CD4-positive, alpha-beta T cell (primary cell): ENCODE results near the gene OLFML3. TPM values are rescaled to one million over a fixed set of nuclear protein-coding genes. Genes with fewer than 3 reads are reported as not detected.
A peak's percentile ranks its signal among the peaks of the same experiment; 100 is the strongest.

Experiments
- ATAC-seq: fragments of 200-7000 bp; cut with Tn5 transposase; one replicate; pipeline ENCODE4 v1.10.0; 2022; ENCODE audit warnings: mild to moderate bottlenecking; ENCODE audit not compliant: poor library complexity
- CTCF ChIA-PET: fragments of 350-600 bp; sonication (Branson Sonifier 250); formaldehyde crosslinking; loops from one replicate; lab custom pipeline; 2021; ENCODE audit warnings: antibody characterized with exemption, inconsistent platforms; lab: Charles Lee
- POLR2A ChIA-PET: fragments of 350-600 bp; sonication (Branson Sonifier 250); formaldehyde crosslinking; loops from one replicate; lab custom pipeline; 2021; ENCODE audit warnings: antibody characterized with exemption, inconsistent platforms; lab: Charles Lee
- DNase-seq, 14 experiments: peaks; one replicate each; pipeline ENCODE4 v3.0.0-alpha.2; 2013 to 2020; ENCODE audit warnings: mixed read lengths in 2 of 14
- H3K27ac ChIP-seq, 2 donors: one replicate each; pipeline versions ENCODE4 v1.5.1 to v1.7.0; 2013; ENCODE audit warnings: low read length in 2 of 2, low read depth in 1 of 2, mild to moderate bottlenecking in 1 of 2
- H3K27me3 ChIP-seq, 2 experiments: 1 replicate in 1 of 2; 2 replicates in 1 of 2; pipeline versions ENCODE4 v1.6.1 to v1.7.0; 2013; ENCODE audit warnings: low read length in 2 of 2, control low read depth in 1 of 2, mild to moderate bottlenecking in 1 of 2, moderate library complexity in 1 of 2; ENCODE audit not compliant: insufficient read depth in 2 of 2, control insufficient read depth in 1 of 2
- H3K36me3 ChIP-seq: one replicate; pipeline ENCODE4 v1.6.1; 2013; ENCODE audit warnings: low read length, control low read depth; ENCODE audit not compliant: insufficient read depth
- H3K4me1 ChIP-seq: one replicate; pipeline ENCODE4 v1.6.1; 2013; ENCODE audit warnings: low read length, control low read depth; ENCODE audit not compliant: insufficient read depth
- H3K4me3 ChIP-seq: one replicate; pipeline ENCODE4 v1.5.1; 2013; ENCODE audit warnings: mild to moderate bottlenecking, low read length, moderate library complexity
- H3K9me3 ChIP-seq, 2 experiments: 1 replicate in 1 of 2; 2 replicates in 1 of 2; pipeline versions ENCODE4 v1.6.1 to v1.7.0; 2013; ENCODE audit warnings: low read length in 2 of 2, mild to moderate bottlenecking in 2 of 2, control low read depth in 1 of 2, moderate library complexity in 1 of 2; ENCODE audit not compliant: control insufficient read depth in 1 of 2, insufficient read depth in 1 of 2
- H3K27ac Mint-ChIP-seq: one replicate; pipeline ENCODE4 v1.8.0; 2020; ENCODE audit warnings: mixed read lengths
- H3K27me3 Mint-ChIP-seq: one replicate; pipeline ENCODE4 v1.8.0; 2021; ENCODE audit warnings: mixed read lengths
- H3K36me3 Mint-ChIP-seq: one replicate; pipeline ENCODE4 v1.8.0; 2021; ENCODE audit warnings: low read depth, mixed read lengths
- H3K4me1 Mint-ChIP-seq: one replicate; pipeline ENCODE4 v1.8.0; 2021; ENCODE audit warnings: low read depth, mixed read lengths
- H3K4me3 Mint-ChIP-seq: one replicate; pipeline ENCODE4 v1.8.0; 2020; ENCODE audit warnings: mild to moderate bottlenecking, mixed read lengths
- H3K9me3 Mint-ChIP-seq: one replicate; pipeline ENCODE4 v1.8.0; 2020; ENCODE audit warnings: mixed read lengths
- CTCF ChIP-seq: fragments of 200-600 bp; IDR thresholded peaks from one replicate; pipeline ENCODE4 v1.8.0; 2022; ENCODE audit warnings: antibody characterized with exemption, mild to moderate bottlenecking
- intact Hi-C, 2 experiments: fragments of 100-400 bp; cut with DNase I in 1 of 2; cut with micrococcal nuclease in 1 of 2; formaldehyde crosslinking; loops; one replicate each; pipeline versions ENCODE4 v1.15.1 to v1.9.0; 2023 to 2025; cut with DNase I, micrococcal nuclease
- total RNA-seq, 174 experiments: library from RNA in 2 of 174; stranded (reverse) in 2 of 174; gene quantifications; one replicate each; pipeline ENCODE4 v1.2.3 and lab custom pipeline; 2021 to 2026

OLFML3 gene
- total RNA-seq, 2 experiments from 2014 or later, result 0.30 to 0.31 TPM

- Histone ChIP-seq H3K9me3 (peaks cover 0 to 3% of the 10 kb centered on the region in 2 experiments), H3K27ac (no peak overlapping the region), H3K27me3 (no peaks in the 10 kb centered on the region), H3K4me1 (peaks cover 4% of the 10 kb centered on the region), H3K4me3 (no peak overlapping the region), H3K36me3 (no peaks in the 10 kb centered on the region)
- no peak for ATAC-seq
- ChIA-PET POLR2A (no interaction called here), CTCF (no interaction called here)
- no peak for TF ChIP-seq CTCF
- Mint-ChIP-seq H3K27me3 (no peaks in the 10 kb centered on the region), H3K4me3 (no peak overlapping the region), H3K36me3 (peaks cover 11% of the 10 kb centered on the region), H3K4me1 (peaks cover 11% of the 10 kb centered on the region), H3K27ac (no peak overlapping the region), H3K9me3 (no peaks in the 10 kb centered on the region)
- intact Hi-C loops, result no loop called here
- DNase-seq, result no peak
Measured at GRCh38 chr1:113982949-113983348, 3.7 kb downstream of the OLFML3 start.

DNA sequence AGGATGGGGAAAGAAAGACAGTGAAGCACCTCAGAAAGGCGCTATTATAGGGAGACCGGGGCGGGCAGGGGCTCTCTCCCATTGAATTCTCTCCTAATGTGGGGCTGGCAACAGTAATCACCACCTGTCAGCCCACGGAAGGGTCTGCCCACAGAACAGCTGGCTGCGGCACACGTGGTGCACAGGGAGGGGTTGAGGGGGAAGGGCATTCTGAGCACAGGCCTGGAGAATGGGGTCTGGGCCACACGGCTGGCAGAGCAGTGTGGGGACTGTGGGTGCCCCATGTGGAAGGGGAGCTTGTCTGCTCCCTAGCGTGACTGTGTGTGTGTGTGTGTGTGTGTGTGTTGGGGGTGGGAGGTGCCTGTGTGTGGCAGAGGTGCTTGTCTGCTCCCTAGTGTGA is 4.1 kb downstream of the OLFML3 start:
- DNase-seq, result peak in 1 of 14 experiments; percentile 23
- CTCF ChIA-PET, result no interaction called here
- Mint-ChIP-seq H3K4me1 (peaks cover 7% of the 10 kb centered on the region), H3K27ac (no peak overlapping the region), H3K36me3 (peaks cover 6% of the 10 kb centered on the region), H3K27me3 (no peaks in the 10 kb centered on the region), H3K4me3 (no peak overlapping the region), H3K9me3 (no peaks in the 10 kb centered on the region)
- Histone ChIP-seq H3K27me3 (no peaks in the 10 kb centered on the region), H3K27ac (no peak overlapping the region), H3K4me1 (peaks cover 4% of the 10 kb centered on the region), H3K9me3 (peaks cover 0 to 3% of the 10 kb centered on the region in 2 experiments), H3K4me3 (no peak overlapping the region), H3K36me3 (no peaks in the 10 kb centered on the region)
- POLR2A ChIA-PET, result no interaction called here
- ATAC-seq, result no peak
- intact Hi-C loops, result no loop called here
- no peak for TF ChIP-seq CTCF

GRCh38 chr1:113983826-113984225 is 4.6 kb downstream of the OLFML3 start:
- Mint-ChIP-seq H3K9me3 (no peaks in the 10 kb centered on the region), H3K27me3 (no peaks in the 10 kb centered on the region), H3K36me3 (peaks cover 4% of the 10 kb centered on the region), H3K27ac (no peak overlapping the region), H3K4me3 (no peak overlapping the region), H3K4me1 (peaks cover 2% of the 10 kb centered on the region)
- ChIA-PET CTCF (no interaction called here), POLR2A (no interaction called here)
- Histone ChIP-seq H3K27ac (no peak overlapping the region), H3K4me3 (no peak overlapping the region), H3K27me3 (no peaks in the 10 kb centered on the region), H3K36me3 (no peaks in the 10 kb centered on the region), H3K4me1 (peaks cover 4% of the 10 kb centered on the region), H3K9me3 (peaks cover 0 to 3% of the 10 kb centered on the region in 2 experiments)
- no peak for TF ChIP-seq CTCF
- ATAC-seq (no peak), DNase-seq (no peak)
- intact Hi-C loops, result no loop called here
